ENCODE measurements around the gene PRPF39. TPM values are rescaled to one million over a fixed set of nuclear protein-coding genes. Genes with fewer than 3 reads are reported as not detected.

The PRPF39 gene
- total and polyA plus RNA-seq, 2 of the 13 experiments (the other 11 are each of a cell fraction or from before 2014, with no cell fraction given): 44.2 to 65.0 TPM

- TF ChIP-seq MATR3 (CRISPR knock-in tag; IDR thresholded peaks at IDR 0.05) (no peak), PCBP2 (optimal IDR thresholded peaks at IDR 0.05; ENCODE audit: low read depth, low read length, poor library complexity, severe bottlenecking) (no peak), ZNF678 (CRISPR knock-in tag; IDR thresholded peaks at IDR 0.05) (no peak), FOXM1 (CRISPR knock-in tag; IDR thresholded peaks at IDR 0.05) (no peak), FOXK2 (IDR thresholded peaks at IDR 0.05) (no peak), NFKBIZ (CRISPR knock-in tag; IDR thresholded peaks at IDR 0.05) (no peak; the same call in 1 of the 2 replicates), KLF11 (CRISPR knock-in tag; IDR thresholded peaks at IDR 0.05) (no peak), ZMYM4 (CRISPR knock-in tag; IDR thresholded peaks at IDR 0.05) (peak; percentile 78), SKI (IDR thresholded peaks at IDR 0.05; ENCODE audit: partially characterized antibody) (no peak), MED8 (CRISPR knock-in tag; IDR thresholded peaks at IDR 0.05; ENCODE audit: insufficient replicate concordance) (no peak), NFIC (IDR thresholded peaks at IDR 0.05; ENCODE audit: low read length) (no peak), ELF4 (CRISPR knock-in tag; IDR thresholded peaks at IDR 0.05; ENCODE audit: borderline replicate concordance) (no peak), ASH2L (IDR thresholded peaks at IDR 0.05; ENCODE audit: insufficient read length, low read depth, low read length) (peak; percentile 89), TBX2 (CRISPR knock-in tag; IDR thresholded peaks at IDR 0.05; ENCODE audit: borderline replicate concordance) (peak; percentile 42; the same call in 1 of the 2 replicates), CREB1 (IDR thresholded peaks at IDR 0.05) (no peak), CREB1 (CRISPR knock-in tag; IDR thresholded peaks at IDR 0.05) (no peak), PAX8 (CRISPR knock-in tag; IDR thresholded peaks at IDR 0.05; ENCODE audit: borderline replicate concordance) (no peak), SP2 (CRISPR knock-in tag; IDR thresholded peaks at IDR 0.05) (no peak), ZZZ3 (CRISPR knock-in tag; IDR thresholded peaks at IDR 0.05; ENCODE audit: borderline replicate concordance) (no peak; the same call in 1 of the 2 replicates), PLSCR1 (CRISPR knock-in tag; IDR thresholded peaks at IDR 0.05; ENCODE audit: borderline replicate concordance) (no peak), KDM3A (CRISPR knock-in tag; IDR thresholded peaks at IDR 0.05; ENCODE audit: low read depth) (no peak), THYN1 (CRISPR knock-in tag; IDR thresholded peaks at IDR 0.05; ENCODE audit: borderline replicate concordance, low read depth) (no peak), RNF2 (conservative IDR thresholded peaks at IDR 0.05; ENCODE audit: low read depth) (0 out of 2 replicates have a peak, but pooled peaks have one; percentile 47), GATAD1 (CRISPR knock-in tag; IDR thresholded peaks at IDR 0.05) (peak; percentile 76), ZEB1 (IDR thresholded peaks at IDR 0.05; ENCODE audit: insufficient replicate concordance, low read depth) (no peak), ZNF142 (CRISPR knock-in tag; IDR thresholded peaks at IDR 0.05) (no peak), ONECUT2 (CRISPR knock-in tag; IDR thresholded peaks at IDR 0.05) (no peak)
Measured at GRCh38 chr14:45083976-45084722, at the start of gene PRPF39 (continued).

All from HepG2 (cell line).